SK-N-SH treated with all-trans-retinoic acid at 6 μM for 48 hours (cell line): ENCODE measurements around the gene EML6.

ENCODE experiments used
- ATAC-seq: fragments of 200-7000 bp; cut with Tn5 transposase; 3 replicates; pipeline ENCODE4 v1.9.1; 2020; ENCODE audit warnings: mild to moderate bottlenecking, moderate library complexity
- ARNTL ChIP-seq: fragments of 450-650 bp; formaldehyde crosslinking; IDR thresholded peaks from 2 replicates; pipeline ENCODE4 v1.5.0; 2020; ENCODE audit warnings: low read depth, mild to moderate bottlenecking, moderate library complexity, borderline replicate concordance
- BACH2 ChIP-seq: fragments of 250-450 bp; sonication (Bioruptor Pico); IDR thresholded peaks from 2 replicates; pipeline ENCODE4 v1.9.0; 2021; ENCODE audit warnings: mild to moderate bottlenecking, borderline replicate concordance
- CREB5 ChIP-seq: fragments of 250-450 bp; sonication (Bioruptor Pico); IDR thresholded peaks from 2 replicates; pipeline ENCODE4 v1.5.1; 2020; ENCODE audit warnings: low read depth, mild to moderate bottlenecking, moderate library complexity
- CSDC2 ChIP-seq: fragments of 250-450 bp; sonication (Bioruptor Pico); IDR thresholded peaks from 2 replicates; pipeline ENCODE4 v1.5.0; 2020; ENCODE audit warnings: mild to moderate bottlenecking, moderate library complexity
- ESRRG ChIP-seq: fragments of 250-450 bp; sonication (Bioruptor Pico); IDR thresholded peaks from 2 replicates; pipeline ENCODE4 v1.6.1; 2021; ENCODE audit warnings: mild to moderate bottlenecking
- GLIS3 ChIP-seq: fragments of 250-450 bp; sonication (Bioruptor Pico); IDR thresholded peaks from 2 replicates; pipeline ENCODE4 v1.5.0; 2020; ENCODE audit warnings: mild to moderate bottlenecking, moderate library complexity
- ISL1 ChIP-seq: fragments of 250-450 bp; sonication (Bioruptor Pico); IDR thresholded peaks from 2 replicates; pipeline ENCODE4 v2.1.2; 2022; ENCODE audit warnings: mild to moderate bottlenecking, moderate library complexity
- PATZ1 ChIP-seq: fragments of 250-450 bp; sonication (Bioruptor Pico); IDR thresholded peaks from 2 replicates; pipeline ENCODE4 v1.8.0; 2020; ENCODE audit warnings: mild to moderate bottlenecking, moderate library complexity, borderline replicate concordance
- PPARA ChIP-seq: fragments of 250-450 bp; sonication (Bioruptor Pico); IDR thresholded peaks from 2 replicates; pipeline ENCODE4 v1.5.0; 2020; ENCODE audit warnings: mild to moderate bottlenecking, borderline replicate concordance
- RARB ChIP-seq: fragments of 250-450 bp; sonication (Bioruptor Pico); IDR thresholded peaks from 2 replicates; pipeline ENCODE4 v1.8.0; 2021; ENCODE audit warnings: mild to moderate bottlenecking, moderate library complexity
- SNAI2 ChIP-seq: fragments of 250-450 bp; sonication (Bioruptor Pico); IDR thresholded peaks from 2 replicates; pipeline ENCODE4 v1.5.0; 2020; ENCODE audit warnings: mild to moderate bottlenecking, moderate library complexity
- TCF4 ChIP-seq: fragments of 250-450 bp; sonication (Bioruptor Pico); IDR thresholded peaks from 2 replicates; pipeline ENCODE4 v1.8.0; 2021; ENCODE audit warnings: mild to moderate bottlenecking, moderate library complexity, borderline replicate concordance
- TOX ChIP-seq: fragments of 250-450 bp; sonication (Bioruptor Pico); IDR thresholded peaks from 2 replicates; pipeline ENCODE4 v1.8.0; 2021; ENCODE audit warnings: mild to moderate bottlenecking, moderate library complexity, borderline replicate concordance
- ZC3H10 ChIP-seq: fragments of 250-450 bp; sonication (Bioruptor Pico); IDR thresholded peaks from 2 replicates; pipeline ENCODE4 v1.5.1; 2021; ENCODE audit warnings: mild to moderate bottlenecking, moderate library complexity
- ZFP3 ChIP-seq: fragments of 250-450 bp; sonication (Bioruptor Pico); IDR thresholded peaks from 2 replicates; pipeline ENCODE4 v1.5.0; 2020; ENCODE audit warnings: mild to moderate bottlenecking, moderate library complexity
- ZFP30 ChIP-seq: fragments of 450-650 bp; formaldehyde crosslinking; IDR thresholded peaks from 2 replicates; pipeline ENCODE4 v1.5.0; 2022; ENCODE audit warnings: mild to moderate bottlenecking, moderate library complexity
- ZNF565 ChIP-seq: fragments of 450-650 bp; formaldehyde crosslinking; conservative IDR thresholded peaks from 2 replicates; pipeline ENCODE4 v1.5.0; 2020; ENCODE audit warnings: low read depth, mild to moderate bottlenecking, moderate library complexity
- ZNF70 ChIP-seq: fragments of 450-650 bp; formaldehyde crosslinking; IDR thresholded peaks from 2 replicates; pipeline ENCODE4 v1.5.0; 2020; ENCODE audit warnings: mild to moderate bottlenecking, moderate library complexity
- ZNF8 ChIP-seq: fragments of 450-650 bp; formaldehyde crosslinking; IDR thresholded peaks from 2 replicates; pipeline ENCODE4 v1.5.0; 2020; ENCODE audit warnings: mild to moderate bottlenecking, moderate library complexity
- TF ChIP-seq, protein P1 (sequence below): fragments of 250-450 bp; sonication (Bioruptor Pico); IDR thresholded peaks from 2 replicates; pipeline ENCODE4 v1.5.0; 2020; ENCODE audit warnings: mild to moderate bottlenecking, moderate library complexity
- TF ChIP-seq, protein P2 (sequence below): fragments of 250-450 bp; sonication (Bioruptor Pico); IDR thresholded peaks from 2 replicates; pipeline ENCODE4 v1.8.0; 2021; ENCODE audit warnings: low read depth, mild to moderate bottlenecking, moderate library complexity, borderline replicate concordance

Gene EML6

DNA sequence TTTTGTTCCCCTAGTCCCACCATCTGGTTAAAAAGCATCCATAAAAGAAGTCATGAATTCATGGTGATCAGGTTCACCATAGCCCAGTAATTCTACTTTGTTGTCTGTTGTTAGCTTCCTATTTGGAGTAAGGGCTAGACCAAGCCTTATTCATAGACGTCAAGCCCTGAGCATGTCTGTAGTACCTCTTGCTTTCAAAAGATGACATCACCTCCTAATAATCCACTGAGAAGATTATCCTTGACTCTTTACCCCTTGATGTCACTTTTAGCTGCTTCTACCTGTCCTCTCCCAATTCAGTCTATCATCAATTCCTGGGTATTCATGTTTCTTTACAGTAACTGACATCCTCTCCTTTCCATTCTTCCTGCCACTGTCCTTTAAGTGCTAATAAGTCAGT lies 90.1 kb downstream of the EML6 start:
- TF ChIP-seq ISL1, result no peak
- TF ChIP-seq, protein P1, sequence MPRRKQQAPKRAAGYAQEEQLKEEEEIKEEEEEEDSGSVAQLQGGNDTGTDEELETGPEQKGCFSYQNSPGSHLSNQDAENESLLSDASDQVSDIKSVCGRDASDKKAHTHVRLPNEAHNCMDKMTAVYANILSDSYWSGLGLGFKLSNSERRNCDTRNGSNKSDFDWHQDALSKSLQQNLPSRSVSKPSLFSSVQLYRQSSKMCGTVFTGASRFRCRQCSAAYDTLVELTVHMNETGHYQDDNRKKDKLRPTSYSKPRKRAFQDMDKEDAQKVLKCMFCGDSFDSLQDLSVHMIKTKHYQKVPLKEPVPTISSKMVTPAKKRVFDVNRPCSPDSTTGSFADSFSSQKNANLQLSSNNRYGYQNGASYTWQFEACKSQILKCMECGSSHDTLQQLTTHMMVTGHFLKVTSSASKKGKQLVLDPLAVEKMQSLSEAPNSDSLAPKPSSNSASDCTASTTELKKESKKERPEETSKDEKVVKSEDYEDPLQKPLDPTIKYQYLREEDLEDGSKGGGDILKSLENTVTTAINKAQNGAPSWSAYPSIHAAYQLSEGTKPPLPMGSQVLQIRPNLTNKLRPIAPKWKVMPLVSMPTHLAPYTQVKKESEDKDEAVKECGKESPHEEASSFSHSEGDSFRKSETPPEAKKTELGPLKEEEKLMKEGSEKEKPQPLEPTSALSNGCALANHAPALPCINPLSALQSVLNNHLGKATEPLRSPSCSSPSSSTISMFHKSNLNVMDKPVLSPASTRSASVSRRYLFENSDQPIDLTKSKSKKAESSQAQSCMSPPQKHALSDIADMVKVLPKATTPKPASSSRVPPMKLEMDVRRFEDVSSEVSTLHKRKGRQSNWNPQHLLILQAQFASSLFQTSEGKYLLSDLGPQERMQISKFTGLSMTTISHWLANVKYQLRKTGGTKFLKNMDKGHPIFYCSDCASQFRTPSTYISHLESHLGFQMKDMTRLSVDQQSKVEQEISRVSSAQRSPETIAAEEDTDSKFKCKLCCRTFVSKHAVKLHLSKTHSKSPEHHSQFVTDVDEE (CRISPR knock-in tag), result no peak
- TF ChIP-seq ZNF70 (CRISPR knock-in tag), result no peak
- TF ChIP-seq ZNF8 (CRISPR knock-in tag), result no peak
- TF ChIP-seq PATZ1 (CRISPR knock-in tag), result no peak
- no peak for TF ChIP-seq ZFP3 (CRISPR knock-in tag)
- TF ChIP-seq CREB5 (CRISPR knock-in tag), result no peak
- no peak for TF ChIP-seq ZFP30 (CRISPR knock-in tag)
- TF ChIP-seq, all 23 proteins: peak for 0
- no peak for ATAC-seq

- ATAC-seq, result no peak
- TF ChIP-seq ZFP30 (CRISPR knock-in tag), result no peak
- TF ChIP-seq ZNF565 (CRISPR knock-in tag), result no peak
- TF ChIP-seq, protein P2, sequence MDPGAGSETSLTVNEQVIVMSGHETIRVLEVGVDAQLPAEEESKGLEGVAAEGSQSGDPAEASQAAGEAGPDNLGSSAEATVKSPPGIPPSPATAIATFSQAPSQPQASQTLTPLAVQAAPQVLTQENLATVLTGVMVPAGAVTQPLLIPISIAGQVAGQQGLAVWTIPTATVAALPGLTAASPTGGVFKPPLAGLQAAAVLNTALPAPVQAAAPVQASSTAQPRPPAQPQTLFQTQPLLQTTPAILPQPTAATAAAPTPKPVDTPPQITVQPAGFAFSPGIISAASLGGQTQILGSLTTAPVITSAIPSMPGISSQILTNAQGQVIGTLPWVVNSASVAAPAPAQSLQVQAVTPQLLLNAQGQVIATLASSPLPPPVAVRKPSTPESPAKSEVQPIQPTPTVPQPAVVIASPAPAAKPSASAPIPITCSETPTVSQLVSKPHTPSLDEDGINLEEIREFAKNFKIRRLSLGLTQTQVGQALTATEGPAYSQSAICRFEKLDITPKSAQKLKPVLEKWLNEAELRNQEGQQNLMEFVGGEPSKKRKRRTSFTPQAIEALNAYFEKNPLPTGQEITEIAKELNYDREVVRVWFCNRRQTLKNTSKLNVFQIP (CRISPR knock-in tag), result no peak
- no peak for TF ChIP-seq CSDC2 (CRISPR knock-in tag)
- TF ChIP-seq GLIS3 (CRISPR knock-in tag), result no peak
- no peak for TF ChIP-seq RARB
Observed at GRCh38 chr2:54814389-54815147, 91.1 kb downstream of the EML6 start.

GRCh38 chr2:54815148-54815539 lies 91.7 kb downstream of the EML6 start:
- no peak for ATAC-seq
- TF ChIP-seq PPARA (CRISPR knock-in tag) (no peak), ARNTL (CRISPR knock-in tag) (no peak), TCF4 (CRISPR knock-in tag) (no peak), CSDC2 (CRISPR knock-in tag) (no peak), ZFP30 (CRISPR knock-in tag) (no peak), ESRRG (CRISPR knock-in tag) (no peak), ZNF8 (CRISPR knock-in tag) (no peak), PATZ1 (CRISPR knock-in tag) (no peak), TOX (CRISPR knock-in tag) (no peak), ZNF70 (CRISPR knock-in tag) (no peak), GLIS3 (CRISPR knock-in tag) (no peak), CREB5 (CRISPR knock-in tag) (no peak), ZC3H10 (no peak), BACH2 (CRISPR knock-in tag) (no peak), RARB (no peak), SNAI2 (CRISPR knock-in tag) (no peak)
- TF ChIP-seq, protein P2 (CRISPR knock-in tag), result no peak
- TF ChIP-seq, protein P1 (CRISPR knock-in tag), result no peak
